ENCODE data around the gene HIPK4.
A peak's percentile ranks its signal among the peaks of the same experiment; 100 is the strongest.

HIPK4 gene

GRCh38 chr19:40363069-40363468 lies 26.9 kb downstream of the HIPK4 start:
- no peak for DNase-seq

- DNase-seq = no peak
Measured at GRCh38 chr19:40362160-40362559, 27.8 kb downstream of the HIPK4 start.

GRCh38 chr19:40360708-40361241 lies 29.2 kb downstream of the HIPK4 start:
- no peak for DNase-seq

- no peak for DNase-seq
Measured at GRCh38 chr19:40360020-40360707, 29.8 kb downstream of the HIPK4 start.

GRCh38 chr19:40358773-40359172 lies 31.2 kb downstream of the HIPK4 start:
- DNase-seq = no peak

- peak; percentile 8 for DNase-seq
Measured at GRCh38 chr19:40357640-40358039, 32.3 kb downstream of the HIPK4 start.

- DNase-seq = peak; percentile 29
Measured at GRCh38 chr19:40356681-40357595, 33.0 kb downstream of the HIPK4 start.

- no peak for DNase-seq
Measured at GRCh38 chr19:40355975-40356680, 33.9 kb downstream of the HIPK4 start.

GRCh38 chr19:40348961-40349507 lies 40.9 kb downstream of the HIPK4 start:
- DNase-seq = peak; percentile 14

GRCh38 chr19:40348125-40348913 lies 41.7 kb downstream of the HIPK4 start, which contains the start of the genes C19orf47 and PLD3:
Gene C19orf47 (minus strand): TSS chr19:40348397. CDS start chr19:40341857, 6,540 bp downstream.
Gene PLD3 (plus strand): TSS chr19:40348695. CDS start chr19:40366484, 17,789 bp downstream.
- DNase-seq = peak; percentile 99

GRCh38 chr19:40344422-40344821 lies 45.6 kb downstream of the HIPK4 start:
- DNase-seq = no peak

GRCh38 chr19:40342644-40343311 lies 47.2 kb downstream of the HIPK4 start:
- no peak for DNase-seq

GRCh38 chr19:40341601-40342482 lies 48.1 kb downstream of the HIPK4 start:
- DNase-seq = no peak

- DNase-seq = no peak
Measured at GRCh38 chr19:40339018-40339728, 50.8 kb downstream of the HIPK4 start.

GRCh38 chr19:40337594-40337993 lies 52.4 kb downstream of the HIPK4 start:
- DNase-seq = no peak

GRCh38 chr19:40337107-40337506 lies 52.9 kb downstream of the HIPK4 start:
- DNase-seq = no peak

- DNase-seq = no peak
Measured at GRCh38 chr19:40336601-40336900, 53.4 kb downstream of the HIPK4 start.

GRCh38 chr19:40335855-40336600 lies 54.0 kb downstream of the HIPK4 start:
- no peak for DNase-seq

GRCh38 chr19:40335101-40335500 lies 54.9 kb downstream of the HIPK4 start:
- DNase-seq = no peak

Data from fibroblast of upper back skin (primary cell).